Prostate gland (tissue), 2 donors: ENCODE data around the gene CORO1C. TPM values are rescaled to one million over a fixed set of nuclear protein-coding genes. Genes with fewer than 3 reads are reported as not detected.
A peak's percentile ranks its signal among the peaks of the same experiment; 100 is the strongest.
"Not testable (repeated sequence)": the region's sequence is repeated elsewhere in the genome, so short reads cannot be mapped to it uniquely, and the experiment has no call there.

Experiments
- DNase-seq: peaks from one replicate; pipeline ENCODE4 v3.0.0-alpha.2; 2019; ENCODE audit warnings: low spot score
- H3K27ac ChIP-seq, 2 donors: fragments of 200-600 bp; sonication (generic); 2 replicates each; pipeline ENCODE4 v1.5.1; 2017 to 2019
- H3K27me3 ChIP-seq: fragments of 200-600 bp; sonication (generic); replicated peaks from 2 replicates; pipeline ENCODE4 v1.5.1; 2019; ENCODE audit not compliant: insufficient read depth
- H3K36me3 ChIP-seq, 2 donors: fragments of 200-600 bp; sonication (generic); 1 replicate in 1 of 2; 2 replicates in 1 of 2; pipeline versions ENCODE4 v1.5.1 to v1.8.1; 2017 to 2019
- H3K4me1 ChIP-seq: fragments of 200-600 bp; sonication (generic); replicated peaks from 2 replicates; pipeline ENCODE4 v1.5.1; 2019
- H3K4me3 ChIP-seq, 2 donors: fragments of 200-600 bp; sonication (generic); 2 replicates each; pipeline ENCODE4 v1.5.1; 2017 to 2019
- H3K9me3 ChIP-seq: fragments of 200-600 bp; sonication (generic); 2 replicates; pipeline ENCODE4 v1.5.1; 2017
- POLR2A ChIP-seq: fragments of 450-650 bp; IDR thresholded peaks from one replicate; pipeline ENCODE4 v1.6.1; 2016; ENCODE audit warnings: antibody characterized with exemption, mild to moderate bottlenecking
- POLR2AphosphoS5 ChIP-seq: sonication (generic); formaldehyde crosslinking; IDR thresholded peaks from one replicate; pipeline ENCODE4 v1.6.1; 2017; ENCODE audit warnings: antibody characterized with exemption
- WGBS: methylation state at CpG from one replicate; pipeline ENCODE4 v1.1.5; 2018; 5-methylcytosine and 5-hydroxymethylcytosine counted together
- intact Hi-C: fragments of 100-400 bp; cut with DNase I; formaldehyde crosslinking; loops from one replicate; pipeline ENCODE4 v1.14.2; 2022
- total RNA-seq, 2 donors: library from RNA; depleted of rRNA; stranded (reverse); fragments of >200 nt; gene quantifications; one replicate each; pipeline ENCODE4 v1.1.0, GENCODE V29; 2016
- TF ChIP-seq, protein P1 (sequence below), 4 experiments: fragments of 200-600 bp in 2 of 4; fragments of 450-650 bp in 2 of 4; sonication (generic) in 2 of 4; IDR thresholded peaks; 1 replicate in 3 of 4; 2 replicates in 1 of 4; pipeline ENCODE4 v1.5.1; 2016 to 2019; ENCODE audit warnings: antibody characterized with exemption in 4 of 4, mild to moderate bottlenecking in 2 of 4, moderate library complexity in 2 of 4

CORO1C gene
- total RNA-seq, 2 donors from 2014 or later: 34.9 to 105 TPM

DNA sequence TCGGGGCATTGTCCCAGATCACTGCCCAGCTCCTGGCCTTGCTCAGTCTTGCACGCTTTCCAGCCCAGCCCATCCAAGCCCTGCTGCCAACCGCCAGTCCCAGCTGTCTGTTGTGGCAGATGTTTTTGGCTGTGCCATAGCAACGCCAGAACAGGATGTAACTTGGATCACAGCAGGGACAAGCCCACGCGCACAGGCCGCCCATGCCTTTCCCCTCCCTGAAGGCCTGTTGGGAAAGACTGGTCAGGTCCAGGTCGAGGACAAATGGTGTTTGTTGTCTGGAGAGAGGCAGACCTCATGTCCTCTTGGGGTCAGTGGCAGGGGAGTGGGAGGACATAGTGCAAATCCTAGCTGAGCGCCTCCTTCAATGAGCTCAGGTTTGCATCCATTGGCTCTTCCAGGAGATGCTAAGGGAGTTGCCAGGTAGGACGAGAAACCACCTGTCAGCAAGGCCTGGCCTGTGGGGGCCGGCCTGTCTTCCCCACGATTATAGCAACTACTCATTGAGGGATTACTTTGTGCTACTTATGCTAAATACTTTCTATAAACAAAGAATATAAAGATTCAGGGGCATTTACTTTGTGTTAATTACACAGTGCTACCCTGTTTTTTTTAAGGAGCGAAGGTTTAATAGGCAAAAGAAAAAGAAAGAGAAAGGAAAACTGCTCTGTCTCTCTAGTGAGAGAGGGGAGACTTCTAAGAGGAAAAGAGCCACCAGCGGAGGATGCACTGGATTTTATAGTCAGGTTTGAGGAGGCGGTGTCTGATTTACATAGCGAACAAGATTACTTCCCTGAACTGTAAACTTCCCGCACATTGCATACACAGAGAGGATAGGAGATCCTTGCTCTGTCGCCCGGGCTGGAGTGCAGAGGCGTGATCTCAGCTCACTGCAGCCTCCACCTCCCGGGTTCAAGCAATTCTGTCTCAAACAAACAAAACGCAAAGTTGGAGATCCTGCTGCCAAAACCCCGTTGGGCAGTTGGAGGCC is 42.8 kb upstream of the CORO1C start:
- DNase-seq: peak; percentile 55
- Histone ChIP-seq H3K4me3 (no peak overlapping the region), H3K27ac (peak overlapping the region; percentile 31 to 60), H3K9me3 (no peaks in the 10 kb centered on the region), H3K36me3 (no peaks in the 10 kb centered on the region), H3K27me3 (no peaks in the 10 kb centered on the region), H3K4me1 (peaks cover 8% of the 10 kb centered on the region)
- peak; percentile 78 for TF ChIP-seq POLR2AphosphoS5
- TF ChIP-seq, protein P1, sequence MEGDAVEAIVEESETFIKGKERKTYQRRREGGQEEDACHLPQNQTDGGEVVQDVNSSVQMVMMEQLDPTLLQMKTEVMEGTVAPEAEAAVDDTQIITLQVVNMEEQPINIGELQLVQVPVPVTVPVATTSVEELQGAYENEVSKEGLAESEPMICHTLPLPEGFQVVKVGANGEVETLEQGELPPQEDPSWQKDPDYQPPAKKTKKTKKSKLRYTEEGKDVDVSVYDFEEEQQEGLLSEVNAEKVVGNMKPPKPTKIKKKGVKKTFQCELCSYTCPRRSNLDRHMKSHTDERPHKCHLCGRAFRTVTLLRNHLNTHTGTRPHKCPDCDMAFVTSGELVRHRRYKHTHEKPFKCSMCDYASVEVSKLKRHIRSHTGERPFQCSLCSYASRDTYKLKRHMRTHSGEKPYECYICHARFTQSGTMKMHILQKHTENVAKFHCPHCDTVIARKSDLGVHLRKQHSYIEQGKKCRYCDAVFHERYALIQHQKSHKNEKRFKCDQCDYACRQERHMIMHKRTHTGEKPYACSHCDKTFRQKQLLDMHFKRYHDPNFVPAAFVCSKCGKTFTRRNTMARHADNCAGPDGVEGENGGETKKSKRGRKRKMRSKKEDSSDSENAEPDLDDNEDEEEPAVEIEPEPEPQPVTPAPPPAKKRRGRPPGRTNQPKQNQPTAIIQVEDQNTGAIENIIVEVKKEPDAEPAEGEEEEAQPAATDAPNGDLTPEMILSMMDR (IDR thresholded peaks at IDR 0.05): no peak
- 11% methylated on average over 23 of the region's 23 CpGs for WGBS
- intact Hi-C loops: loop anchor here (5.0 kb wide), 1 partner anchor 42 kb away; the partner anchor contains the start of gene CORO1C

DNA sequence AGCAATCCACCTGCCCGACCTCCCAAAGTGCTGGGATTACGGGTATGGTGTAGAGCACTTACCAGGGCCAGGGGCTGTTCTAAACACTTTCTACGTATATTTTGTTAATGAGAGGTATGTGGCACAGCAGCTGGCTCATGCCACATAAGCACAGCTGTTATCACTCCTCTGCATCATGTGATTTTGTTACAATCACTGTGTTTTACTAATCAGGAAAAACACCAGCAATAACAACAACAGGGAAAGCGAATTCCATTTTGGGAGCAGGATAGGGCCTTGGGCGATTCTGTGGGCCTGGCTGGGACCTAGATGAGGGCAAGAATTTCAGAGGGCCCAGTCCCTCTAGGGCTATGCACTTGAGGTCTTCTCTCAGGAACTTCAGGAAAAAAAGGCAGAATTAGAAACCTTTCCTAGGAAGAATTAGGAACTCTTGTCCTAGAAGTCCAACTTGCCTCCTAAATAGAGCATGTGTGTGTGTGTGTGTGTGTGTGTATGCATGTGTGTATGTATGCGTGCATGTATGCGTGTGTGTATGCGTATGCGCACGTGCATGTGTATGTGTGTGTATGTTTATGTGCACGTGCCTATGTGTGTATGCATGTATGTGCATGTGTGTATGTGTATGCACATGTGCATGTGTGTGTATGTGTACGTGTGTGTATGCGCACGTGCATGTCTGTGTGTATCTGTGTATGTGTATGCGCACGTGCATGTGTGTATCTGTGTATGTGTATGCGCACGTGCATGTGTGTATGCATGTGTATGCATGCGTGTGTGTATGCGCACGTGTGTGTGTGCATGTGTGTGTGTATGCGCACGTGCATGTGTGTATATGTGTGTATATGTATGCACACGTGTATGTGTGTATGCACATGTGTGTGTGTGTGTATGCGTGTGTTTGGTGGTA is 41.8 kb upstream of the CORO1C start:
- H3K27me3 ChIP-seq: no peaks in the 10 kb centered on the region
- TF ChIP-seq, protein P1 (IDR thresholded peaks at IDR 0.05): no peak
- TF ChIP-seq POLR2AphosphoS5 (no peak), POLR2A (no peak)
- H3K36me3 ChIP-seq: no peaks in the 10 kb centered on the region
- H3K27ac ChIP-seq: no peak overlapping the region
- WGBS: 80% methylated on average over 25 of the region's 25 CpGs
- H3K4me3 ChIP-seq: no peak overlapping the region
- H3K4me1 ChIP-seq: peaks cover 8% of the 10 kb centered on the region
- no peaks in the 10 kb centered on the region for H3K9me3 ChIP-seq
- DNase-seq: no peak
- intact Hi-C loops: loop anchor here (5.0 kb wide), 1 partner anchor 41 kb away; the partner anchor contains the start of gene CORO1C

DNA sequence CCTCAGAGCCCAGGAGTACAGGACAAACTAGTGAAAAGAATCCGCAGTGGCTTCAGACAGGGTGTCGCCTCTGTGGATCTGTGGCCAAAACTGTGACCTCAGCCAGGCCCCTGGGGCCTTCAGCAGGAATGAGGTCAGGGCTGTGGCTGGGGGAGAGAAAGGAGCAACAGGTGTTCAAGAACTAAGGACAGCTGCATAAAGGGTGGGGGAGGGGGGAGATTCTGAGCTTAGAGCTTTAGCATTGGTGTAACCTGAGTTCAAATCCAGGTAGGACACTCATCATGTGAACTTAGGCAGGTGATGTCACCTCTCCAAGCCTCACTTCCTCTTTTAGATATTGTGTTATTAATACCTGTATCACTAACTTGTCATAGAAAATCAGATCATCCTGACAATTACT is 40.9 kb upstream of the CORO1C start:
- H3K27ac ChIP-seq: no peak overlapping the region
- no peak for TF ChIP-seq POLR2AphosphoS5
- TF ChIP-seq POLR2A: no peak
- TF ChIP-seq, protein P1 (IDR thresholded peaks at IDR 0.05): no peak
- no peak overlapping the region for H3K4me3 ChIP-seq
- intact Hi-C loops: loop anchor here (5.0 kb wide), 1 partner anchor 40 kb away; the partner anchor contains the start of gene CORO1C
- no peak for DNase-seq
- no peaks in the 10 kb centered on the region for H3K36me3 ChIP-seq
- WGBS: 83% methylated on average over 2 of the region's 2 CpGs
- no peaks in the 10 kb centered on the region for H3K27me3 ChIP-seq
- H3K9me3 ChIP-seq: no peaks in the 10 kb centered on the region
- peaks cover 8% of the 10 kb centered on the region for H3K4me1 ChIP-seq

DNA sequence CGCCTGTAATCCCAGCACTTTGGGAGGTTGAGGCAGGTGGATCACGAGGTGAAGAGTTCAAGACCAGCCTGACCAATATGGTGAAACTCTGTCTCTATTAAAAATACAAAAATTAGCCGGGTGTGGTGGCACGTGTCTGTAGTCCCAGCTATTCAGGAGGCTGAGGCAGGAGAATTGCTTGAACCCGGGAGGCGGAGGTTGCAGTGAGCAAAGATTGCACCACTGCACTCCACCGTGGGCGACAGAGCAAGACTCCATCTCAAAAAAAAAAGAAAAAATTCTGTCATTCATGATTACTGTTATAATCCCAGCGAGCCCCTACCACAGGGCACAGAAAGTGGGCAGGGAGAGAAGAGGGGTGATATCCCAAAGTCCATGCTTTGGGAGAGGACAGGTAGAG is 40.5 kb upstream of the CORO1C start:
- H3K4me3 ChIP-seq, DNase-seq, H3K27ac ChIP-seq, H3K36me3 ChIP-seq, H3K27me3 ChIP-seq, H3K4me1 ChIP-seq, H3K9me3 ChIP-seq: not testable (repeated sequence)
- intact Hi-C loops: loop anchor here (5.0 kb wide), 1 partner anchor 40 kb away; the partner anchor contains the start of gene CORO1C
- 87% methylated on average over 9 of the region's 9 CpGs for WGBS

DNA sequence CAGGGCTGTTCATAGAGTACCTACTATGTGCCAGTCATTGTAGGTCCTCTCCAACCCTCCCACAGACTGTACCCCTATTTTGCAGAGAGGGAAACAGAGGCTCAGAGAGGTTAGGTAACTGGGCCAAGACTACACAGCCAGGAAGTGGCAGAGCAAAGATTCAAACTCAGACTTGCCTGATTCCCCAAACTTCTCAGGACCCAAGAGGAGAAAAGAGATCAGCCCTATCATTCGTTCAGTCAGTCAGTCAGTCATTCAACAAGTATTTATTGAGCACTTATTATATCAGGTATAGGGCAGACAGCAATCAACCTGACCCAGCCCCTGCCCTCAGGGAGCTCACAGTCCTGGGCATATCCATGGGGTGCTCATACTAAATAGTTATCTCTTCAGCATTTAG is 39.6 kb upstream of the CORO1C start:
- peaks cover 8% of the 10 kb centered on the region for H3K4me1 ChIP-seq
- no peaks in the 10 kb centered on the region for H3K9me3 ChIP-seq
- H3K27me3 ChIP-seq: no peaks in the 10 kb centered on the region
- 96% methylated on average over 1 of the region's 1 CpG for WGBS
- no peak for TF ChIP-seq POLR2AphosphoS5
- TF ChIP-seq, protein P1 (IDR thresholded peaks at IDR 0.05): no peak
- no peak for TF ChIP-seq POLR2A
- intact Hi-C loops: loop anchor here (5.0 kb wide), 1 partner anchor 39 kb away; the partner anchor contains the start of gene CORO1C
- H3K4me3 ChIP-seq: no peak overlapping the region
- DNase-seq: no peak
- H3K27ac ChIP-seq: no peak overlapping the region
- no peaks in the 10 kb centered on the region for H3K36me3 ChIP-seq
